SK-N-SH (cell line): ENCODE measurements around the gene LRCOL1. TPM values are rescaled to one million over a fixed set of nuclear protein-coding genes. Genes with fewer than 3 reads are reported as not detected.

ENCODE experiments used
- CTCF ChIA-PET: fragments of 300-600, 350-600 bp; formaldehyde crosslinking; extraction: SDS; loops from one replicate; lab custom pipeline; 2021; lab: Yijun Ruan, JAX
- POLR2A ChIA-PET: fragments of 350-600 bp; sonication (Branson Sonifier 250); formaldehyde crosslinking; extraction: SDS; loops from one replicate; lab custom pipeline; 2020; ENCODE audit warnings: antibody characterized with exemption, inconsistent platforms; lab: Yijun Ruan, JAX
- DNase-seq: peaks from one replicate; pipeline ENCODE4 v3.0.0; 2012
- H2AFZ ChIP-seq: fragments of 200-600 bp; sonication (generic); 2 replicates; pipeline ENCODE4 v1.8.1; 2016; ENCODE audit warnings: antibody characterized with exemption, mild to moderate bottlenecking, low read depth
- H3F3A ChIP-seq: fragments of 200-600 bp; sonication (generic); replicated peaks from 2 replicates; pipeline ENCODE3; 2016; ENCODE audit warnings: antibody characterized with exemption, mild to moderate bottlenecking; ENCODE audit not compliant: insufficient read depth
- H3K27ac ChIP-seq, 2 experiments: fragments of 200-500 bp in 1 of 2; fragments of 200-600 bp in 1 of 2; sonication (Bioruptor generic) in 1 of 2; sonication (generic), shearing (Covaris generic) in 1 of 2; 2 replicates each; pipeline versions ENCODE4 v1.5.1 to v1.6.1; 2014 to 2016; ENCODE audit warnings: low read depth in 2 of 2, inconsistent platforms in 1 of 2, low read length in 1 of 2, mild to moderate bottlenecking in 1 of 2, mixed read lengths in 1 of 2
- H3K27me3 ChIP-seq: fragments of 200-600 bp; sonication (generic), shearing (Covaris generic); 2 replicates; pipeline ENCODE4 v1.6.1; 2016; ENCODE audit warnings: mixed run types; ENCODE audit not compliant: insufficient read depth
- H3K36me3 ChIP-seq, 2 experiments: fragments of 200-500 bp in 1 of 2; fragments of 200-600 bp in 1 of 2; sonication (Bioruptor generic) in 1 of 2; sonication (generic) in 1 of 2; replicated peaks in 1 of 2; 2 replicates each; pipeline versions ENCODE3 to v1.5.1; 2014 to 2016; ENCODE audit warnings: low read length in 1 of 2, mild to moderate bottlenecking in 1 of 2; ENCODE audit not compliant: insufficient read depth in 2 of 2, control insufficient read depth in 1 of 2
- H3K4me1 ChIP-seq, 2 experiments: fragments of 200-500 bp in 1 of 2; fragments of 200-600 bp in 1 of 2; sonication (Bioruptor generic) in 1 of 2; sonication (generic), shearing (Covaris generic) in 1 of 2; 2 replicates each; pipeline versions ENCODE4 v1.5.1 to v1.6.1; 2014 to 2016; ENCODE audit warnings: low read depth in 1 of 2, low read length in 1 of 2, mixed run types in 1 of 2; ENCODE audit not compliant: insufficient read depth in 2 of 2, control insufficient read depth in 1 of 2
- H3K4me2 ChIP-seq: fragments of 200-600 bp; sonication (generic), shearing (Covaris generic); 2 replicates; pipeline ENCODE4 v1.6.1; 2017; ENCODE audit warnings: mixed run types
- H3K4me3 ChIP-seq, 2 experiments: fragments of 200-500 bp in 1 of 2; fragments of 200-600 bp in 1 of 2; sonication (Bioruptor generic) in 1 of 2; sonication (generic), shearing (Covaris generic) in 1 of 2; 2 replicates each; pipeline versions ENCODE4 v1.5.1 to v1.8.1; 2014 to 2016; ENCODE audit warnings: low read depth in 2 of 2, inconsistent platforms in 1 of 2, low read length in 1 of 2, mild to moderate bottlenecking in 1 of 2, mixed read lengths in 1 of 2, moderate library complexity in 1 of 2
- H3K79me2 ChIP-seq: fragments of 200-600 bp; sonication (generic); 2 replicates; pipeline ENCODE4 v1.8.1; 2017; ENCODE audit warnings: mild to moderate bottlenecking; ENCODE audit not compliant: insufficient read depth
- H3K9ac ChIP-seq: fragments of 200-600 bp; sonication (generic); 2 replicates; pipeline ENCODE4 v1.6.1; 2017; ENCODE audit warnings: mixed run types
- H3K9me2 ChIP-seq: fragments of 200-600 bp; sonication (generic); 2 replicates; pipeline ENCODE4 v1.6.1; 2017; ENCODE audit warnings: mixed run types
- H3K9me3 ChIP-seq: fragments of 200-600 bp; sonication (generic); 2 replicates; pipeline ENCODE4 v1.6.1; 2017; ENCODE audit warnings: mixed run types, mild to moderate bottlenecking, moderate library complexity
- H4K20me1 ChIP-seq: fragments of 200-600 bp; sonication (generic); 2 replicates; pipeline ENCODE4 v1.6.1; 2017; ENCODE audit warnings: mild to moderate bottlenecking, mixed run types; ENCODE audit not compliant: insufficient read depth
- CTCF ChIP-seq: fragments of 200-600 bp; sonication (generic); IDR thresholded peaks from 2 replicates; pipeline ENCODE4 v1.6.1; 2017; ENCODE audit warnings: antibody characterized with exemption, mild to moderate bottlenecking, moderate library complexity
- ELF1 ChIP-seq: IDR thresholded peaks from 2 replicates; pipeline ENCODE4 v1.4.0; 2012
- EP300 ChIP-seq, 2 experiments: IDR thresholded peaks; 2 replicates each; pipeline versions ENCODE4 v1.4.0 to v1.6.1; 2012; ENCODE audit warnings: borderline replicate concordance in 1 of 2, low read depth in 1 of 2, low read length in 1 of 2
- GABPA ChIP-seq: IDR thresholded peaks from 2 replicates; pipeline ENCODE4 v1.4.0; 2012; ENCODE audit warnings: low read depth, mild to moderate bottlenecking
- IRF3 ChIP-seq: fragments of 150-350 bp; IDR thresholded peaks from 2 replicates; pipeline ENCODE4 v1.6.1; 2016; ENCODE audit warnings: mild to moderate bottlenecking, low read depth, low read length
- MAX ChIP-seq: IDR thresholded peaks from 2 replicates; pipeline ENCODE4 v1.4.0; 2012; ENCODE audit warnings: low read depth
- RAD21 ChIP-seq: IDR thresholded peaks from 2 replicates; pipeline ENCODE4 v1.6.1; 2012; ENCODE audit warnings: mild to moderate bottlenecking, low read length
- RFX5 ChIP-seq: IDR thresholded peaks from 2 replicates; pipeline ENCODE4 v1.6.1; 2012; ENCODE audit warnings: mild to moderate bottlenecking, improper control_type of control experiment, low read length
- SIN3A ChIP-seq: IDR thresholded peaks from 2 replicates; pipeline ENCODE4 v1.6.1; 2012; ENCODE audit warnings: low read depth, mild to moderate bottlenecking, low read length, moderate library complexity, borderline replicate concordance
- SMC3 ChIP-seq: IDR thresholded peaks from 2 replicates; pipeline ENCODE4 v1.6.1; 2012; ENCODE audit warnings: low read depth, low read length, improper control_type of control experiment
- TAF1 ChIP-seq: IDR thresholded peaks from 2 replicates; pipeline ENCODE4 v1.6.1; 2012; ENCODE audit warnings: low read depth, mild to moderate bottlenecking, low read length, moderate library complexity, borderline replicate concordance
- TCF12 ChIP-seq: IDR thresholded peaks from 2 replicates; pipeline ENCODE4 v1.4.0; 2012
- YY1 ChIP-seq: IDR thresholded peaks from 2 replicates; pipeline ENCODE4 v1.4.0; 2012; ENCODE audit warnings: low read depth, mild to moderate bottlenecking
- ZBTB33 ChIP-seq: IDR thresholded peaks from 2 replicates; pipeline ENCODE4 v1.4.0; 2012; ENCODE audit warnings: low read depth, borderline replicate concordance
- WGBS: methylation state at CpG from one replicate; pipeline ENCODE4 v1.1.6; 2017; ENCODE audit warnings: low lambda C conversion rate; 5-methylcytosine and 5-hydroxymethylcytosine counted together
- polyA plus RNA-seq, 3 experiments: library from polyadenylated mRNA; depleted of rRNA; stranded (reverse); fragments of >200 nt; gene quantifications; 2 replicates each; pipeline ENCODE4 v1.2.3, GENCODE V29; 2012
- small RNA-seq, 7 experiments: library from RNA; depleted of rRNA; stranded (forward); fragments of <200 nt; gene quantifications; one replicate each; pipeline ENCODE3, GENCODE V24; 2012
- TF ChIP-seq, protein P1 (sequence below): IDR thresholded peaks from 2 replicates; pipeline ENCODE4; 2012

LRCOL1 gene
- polyA plus RNA-seq, 1 of the 3 experiments (the other 2 are of a cell fraction): 1.1 TPM

GRCh38 chr12:132555686-132556085 is 54.7 kb downstream of the LRCOL1 start (continued):
- TF ChIP-seq, protein P1, sequence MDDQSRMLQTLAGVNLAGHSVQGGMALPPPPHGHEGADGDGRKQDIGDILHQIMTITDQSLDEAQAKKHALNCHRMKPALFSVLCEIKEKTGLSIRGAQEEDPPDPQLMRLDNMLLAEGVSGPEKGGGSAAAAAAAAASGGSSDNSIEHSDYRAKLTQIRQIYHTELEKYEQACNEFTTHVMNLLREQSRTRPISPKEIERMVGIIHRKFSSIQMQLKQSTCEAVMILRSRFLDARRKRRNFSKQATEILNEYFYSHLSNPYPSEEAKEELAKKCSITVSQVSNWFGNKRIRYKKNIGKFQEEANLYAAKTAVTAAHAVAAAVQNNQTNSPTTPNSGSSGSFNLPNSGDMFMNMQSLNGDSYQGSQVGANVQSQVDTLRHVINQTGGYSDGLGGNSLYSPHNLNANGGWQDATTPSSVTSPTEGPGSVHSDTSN: no peak
- TF ChIP-seq RFX5 (no peak), TCF12 (no peak), EP300 (IDR thresholded peaks at IDR 0.05; ENCODE audit: borderline replicate concordance in 1 of 2, low read depth in 1 of 2, low read length in 1 of 2) (no peak), SIN3A (no peak), ELF1 (no peak), MAX (no peak), TAF1 (no peak), GABPA (no peak), ZBTB33 (no peak), RAD21 (no peak)

GRCh38 chr12:132554845-132555630 is 55.3 kb downstream of the LRCOL1 start:
- Histone ChIP-seq H3K9me3 (no peaks in the 10 kb centered on the region), H3K4me2 (no peak overlapping the region), H3K27ac (no peak overlapping the region), H3K9me2 (no peaks in the 10 kb centered on the region), H3K27me3 (no peaks in the 10 kb centered on the region), H3F3A (no peaks in the 10 kb centered on the region), H3K36me3 (no peaks in the 10 kb centered on the region), H3K79me2 (no peaks in the 10 kb centered on the region), H4K20me1 (no peaks in the 10 kb centered on the region), H3K4me1 (no peaks in the 10 kb centered on the region; a peak in 1 of 4 replicates), H2AFZ (no peak overlapping the region), H3K4me3 (no peak overlapping the region), H3K9ac (no peak overlapping the region)
- peak; percentile 61 for DNase-seq
- 0 out of 2 replicates have a peak, but pooled peaks have one; percentile 10 for TF ChIP-seq SMC3
- TF ChIP-seq IRF3: no peak
- no peak for TF ChIP-seq YY1
- TF ChIP-seq CTCF: peak; percentile 37; the same call in 1 of the 2 replicates
- 84% methylated on average over 20 of the region's 53 CpGs for WGBS
- ChIA-PET POLR2A (no interaction called here), CTCF (interaction anchor here (0.6 to 3.8 kb wide), 10 partner anchors 11 to 139 kb away, joined by 3 to 27 read pairs (median 4); no protein-coding TSS in a partner anchor)

Small RNAs within 50 kb of the gene (small RNA-seq; reads per million reads assigned to genes)
- gene MIR6763: 0 to 0.64 (median 0) reads per million in 7 experiments

Other genes with a start within 250 kb of the LRCOL1 start
- 3.3 and 5.5 TPM in 2 replicates for gene FBRSL1, start 120.4 kb downstream of the LRCOL1 start, polyA plus RNA-seq (2012; rRNA removed)
- 0.03 TPM in 1 of 2 replicates, not detected in the other for gene P2RX2, start 8.2 kb upstream of the LRCOL1 start, polyA plus RNA-seq (2012; rRNA removed)
- gene POLE, start 76.8 kb upstream of the LRCOL1 start, polyA plus RNA-seq (2012; rRNA removed): 17.8 and 20.1 TPM in 2 replicates
- gene PXMP2, start 77.0 kb upstream of the LRCOL1 start, polyA plus RNA-seq (2012; rRNA removed): 25.4 and 35.8 TPM in 2 replicates
- 19.9 and 22.5 TPM in 2 replicates for gene PGAM5, start 100.3 kb upstream of the LRCOL1 start, polyA plus RNA-seq (2012; rRNA removed)
- 55.1 and 85.2 TPM in 2 replicates for gene ANKLE2, start 151.2 kb upstream of the LRCOL1 start, polyA plus RNA-seq (2012; rRNA removed)
- 16.9 and 18.0 TPM in 2 replicates for gene GOLGA3, start 218.3 kb upstream of the LRCOL1 start, polyA plus RNA-seq (2012; rRNA removed)